HCT116 (cell line): ENCODE data around the gene MKRN1.

Experiments used
- CTCF ChIP-seq, 3 experiments: fragments of 200-600 bp in 1 of 3; sonication (generic) in 1 of 3; IDR thresholded peaks in 2 of 3; conservative IDR thresholded peaks in 1 of 3; 2 replicates each; pipeline ENCODE4 v1.5.1; 2012 to 2017; ENCODE audit warnings: low read depth in 2 of 3, low read length in 2 of 3, antibody characterized with exemption in 1 of 3, borderline replicate concordance in 1 of 3, control low read depth in 1 of 3, mild to moderate bottlenecking in 1 of 3, mixed read lengths in 1 of 3, mixed run types in 1 of 3, moderate library complexity in 1 of 3; ENCODE audit not compliant: insufficient read depth in 1 of 3
- ELF1 ChIP-seq: IDR thresholded peaks from 2 replicates; pipeline ENCODE4 v1.6.1; 2012; ENCODE audit warnings: low read depth, borderline replicate concordance
- EZH2 ChIP-seq: fragments of 200-600 bp; sonication (generic); IDR thresholded peaks from 2 replicates; pipeline ENCODE4 v1.6.1; 2017; ENCODE audit warnings: antibody characterized with exemption, mixed run types
- EZH2phosphoT487 ChIP-seq: fragments of 200-600 bp; IDR thresholded peaks from 2 replicates; pipeline ENCODE4 v1.6.1; 2018; ENCODE audit warnings: antibody characterized with exemption, borderline replicate concordance
- MAX ChIP-seq: IDR thresholded peaks from 2 replicates; pipeline ENCODE4 v1.6.1; 2012
- POLR2A ChIP-seq: IDR thresholded peaks from 2 replicates; pipeline ENCODE4 v1.7.0; 2011; ENCODE audit warnings: borderline replicate concordance; ENCODE audit not compliant: insufficient read depth, insufficient read length; ENCODE audit errors: extremely low read depth
- POLR2AphosphoS5 ChIP-seq: IDR thresholded peaks from 2 replicates; pipeline ENCODE4 v1.6.1; 2011; ENCODE audit warnings: mild to moderate bottlenecking, low read depth, low read length, moderate library complexity
- REST ChIP-seq: IDR thresholded peaks from 2 replicates; pipeline ENCODE4 v1.6.1; 2012; ENCODE audit warnings: low read depth
- SP1 ChIP-seq: IDR thresholded peaks from 2 replicates; pipeline ENCODE4 v1.6.1; 2012; ENCODE audit warnings: low read depth
- TF ChIP-seq, protein P1 (sequence below): IDR thresholded peaks from 2 replicates; pipeline ENCODE4 v1.6.1; 2012

DNA sequence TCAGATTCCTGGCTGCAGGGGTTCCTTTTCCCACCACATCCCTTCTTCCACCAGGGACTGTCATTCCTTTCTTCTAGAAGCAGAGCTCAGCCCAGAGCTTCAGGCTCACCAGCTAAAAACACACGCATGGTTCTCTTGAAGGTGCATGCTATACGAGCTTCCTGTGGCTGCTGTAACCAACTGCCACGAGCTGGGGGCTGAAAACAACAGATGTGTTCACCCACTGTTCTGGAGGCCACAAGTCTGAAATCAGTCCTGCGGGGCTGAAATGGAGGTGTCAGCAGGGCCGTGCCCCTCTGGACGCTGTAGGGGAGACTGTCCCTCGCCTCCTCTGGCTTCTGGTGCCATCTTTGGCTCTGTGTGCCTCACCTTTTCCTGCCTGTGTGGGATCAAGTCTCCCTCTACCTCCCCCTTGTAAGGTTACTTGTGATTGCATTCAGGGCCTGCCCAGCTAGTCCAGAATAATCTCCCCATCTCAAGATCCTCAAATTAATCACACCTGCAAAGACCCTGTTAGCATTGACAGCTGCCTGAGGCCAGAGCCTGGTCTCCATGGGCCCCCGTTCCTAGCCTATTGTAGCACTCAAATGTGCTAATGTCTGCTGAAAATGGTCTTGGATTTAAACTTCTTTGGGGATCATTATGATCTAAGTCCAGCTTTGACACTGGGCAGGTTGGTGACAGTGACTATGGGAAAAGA, 61.7 kb downstream of the MKRN1 start:
- TF ChIP-seq CTCF (IDR thresholded peaks at IDR 0.05 in 2 of 3, conservative IDR thresholded peaks at IDR 0.05 in 1 of 3; ENCODE audit: borderline replicate concordance in 1 of 3, insufficient read depth in 1 of 3, low read depth in 2 of 3, low read length in 2 of 3): no peak
- TF ChIP-seq EZH2: no peak
- TF ChIP-seq POLR2A: no peak
- TF ChIP-seq, protein P1, sequence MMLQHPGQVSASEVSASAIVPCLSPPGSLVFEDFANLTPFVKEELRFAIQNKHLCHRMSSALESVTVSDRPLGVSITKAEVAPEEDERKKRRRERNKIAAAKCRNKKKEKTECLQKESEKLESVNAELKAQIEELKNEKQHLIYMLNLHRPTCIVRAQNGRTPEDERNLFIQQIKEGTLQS: no peak
- TF ChIP-seq REST: no peak
- TF ChIP-seq POLR2AphosphoS5: no peak
- TF ChIP-seq ELF1: no peak
- TF ChIP-seq MAX: no peak
- no peak for TF ChIP-seq SP1
- no peak for TF ChIP-seq EZH2phosphoT487
